GM12891 (cell line): ENCODE data around the gene ASGR1.
"Not testable (repeated sequence)": the region's sequence is repeated elsewhere in the genome, so short reads cannot be mapped to it uniquely, and the experiment has no call there.

Experiments used
- PAX5 ChIP-seq: IDR thresholded peaks from 2 replicates; pipeline ENCODE4 v1.6.1; 2011; ENCODE audit warnings: low read length, moderate library complexity, mild to moderate bottlenecking; ENCODE audit not compliant: insufficient read depth, severe bottlenecking
- POLR2A ChIP-seq: IDR thresholded peaks from 2 replicates; pipeline ENCODE4 v1.6.1; 2011; ENCODE audit warnings: low read depth, low read length, control low read depth
- POLR2AphosphoS5 ChIP-seq: IDR thresholded peaks from 2 replicates; pipeline ENCODE4 v1.6.1; 2011; ENCODE audit warnings: low read depth, low read length, control low read depth
- SPI1 ChIP-seq: IDR thresholded peaks from 2 replicates; pipeline ENCODE4 v1.6.1; 2011; ENCODE audit warnings: low read depth, low read length, control low read depth
- TAF1 ChIP-seq: IDR thresholded peaks from 2 replicates; pipeline ENCODE4 v1.6.1; 2011; ENCODE audit warnings: low read depth, low read length, control low read depth

GRCh38 chr17:7168841-7169564 is 10.2 kb downstream of the ASGR1 start:
- not testable (repeated sequence) for TF ChIP-seq POLR2AphosphoS5, POLR2A, SPI1, TAF1, PAX5
